Osteocyte (in vitro differentiated cells): ENCODE measurements around the gene SUN1. TPM values are rescaled to one million over a fixed set of nuclear protein-coding genes. Genes with fewer than 3 reads are reported as not detected.

ENCODE experiments used
- DNase-seq: peaks from one replicate; pipeline ENCODE4 v3.0.0; 2021; ENCODE audit warnings: mixed read lengths; ENCODE audit not compliant: unreplicated experiment; ENCODE audit errors: extremely low spot score
- H3K27ac Mint-ChIP-seq: one replicate; pipeline ENCODE4 v1.8.0; 2021; ENCODE audit warnings: mild to moderate bottlenecking, mixed read lengths; ENCODE audit not compliant: unreplicated experiment
- H3K27me3 Mint-ChIP-seq: one replicate; pipeline ENCODE4 v1.8.0; 2021; ENCODE audit warnings: mixed read lengths; ENCODE audit not compliant: unreplicated experiment
- H3K36me3 Mint-ChIP-seq: one replicate; pipeline ENCODE4 v1.8.0; 2021; ENCODE audit warnings: mixed read lengths; ENCODE audit not compliant: unreplicated experiment
- H3K4me1 Mint-ChIP-seq: one replicate; pipeline ENCODE4 v1.8.0; 2021; ENCODE audit warnings: mixed read lengths; ENCODE audit not compliant: unreplicated experiment
- H3K4me3 Mint-ChIP-seq: one replicate; pipeline ENCODE4 v1.8.0; 2021; ENCODE audit warnings: mild to moderate bottlenecking, moderate library complexity, mixed read lengths; ENCODE audit not compliant: unreplicated experiment
- H3K9me3 Mint-ChIP-seq: one replicate; pipeline ENCODE4 v1.8.0; 2021; ENCODE audit warnings: mixed read lengths; ENCODE audit not compliant: unreplicated experiment
- total RNA-seq: library from RNA; stranded (reverse); gene quantifications from 2 replicates; pipeline ENCODE4 v1.2.1, GENCODE V29; 2021
- TF ChIP-seq, protein P1 (sequence below): fragments of 200-600 bp; sonication (generic); IDR thresholded peaks from 2 replicates; pipeline ENCODE4 v1.5.0; 2021; ENCODE audit warnings: antibody characterized with exemption, mild to moderate bottlenecking, moderate library complexity

The SUN1 gene
- total RNA-seq, 1 donor from 2014 or later, result 212 TPM

DNA sequence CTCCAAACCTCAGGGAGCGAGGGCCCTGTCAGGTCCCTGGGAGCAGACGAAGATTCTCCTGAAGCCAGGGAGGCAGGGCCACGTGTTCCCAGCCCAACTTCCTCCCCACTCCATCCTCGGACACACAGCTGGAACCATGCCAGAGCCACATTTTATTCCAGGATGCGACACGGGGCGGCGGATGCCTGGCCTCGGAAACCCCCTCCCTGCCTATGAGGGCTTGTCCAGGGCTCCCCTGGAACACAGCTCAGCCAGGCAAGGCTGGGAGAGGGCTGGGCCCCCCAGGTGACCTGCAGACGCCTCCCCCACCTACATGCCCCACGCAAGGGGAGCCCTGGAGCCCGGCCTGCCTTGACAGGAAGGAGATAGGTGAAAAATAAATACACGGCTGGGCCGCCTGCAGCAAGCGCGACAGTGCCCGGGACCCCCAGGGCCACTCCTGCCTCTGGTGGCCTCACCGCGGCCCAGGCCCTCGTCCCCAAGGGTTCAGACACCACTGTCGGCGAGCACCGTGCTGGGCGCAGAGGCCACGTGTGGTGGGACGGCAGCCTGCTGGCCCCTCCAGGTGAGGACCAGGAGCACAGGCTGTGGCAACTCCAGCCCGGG is 65.6 kb downstream of the SUN1 start:
- Mint-ChIP-seq H3K27ac (no peak overlapping the region), H3K4me3 (no peak overlapping the region), H3K36me3 (peaks cover 26% of the 10 kb centered on the region), H3K9me3 (no peaks in the 10 kb centered on the region), H3K4me1 (peaks cover 6% of the 10 kb centered on the region), H3K27me3 (no peaks in the 10 kb centered on the region)
- TF ChIP-seq, protein P1, sequence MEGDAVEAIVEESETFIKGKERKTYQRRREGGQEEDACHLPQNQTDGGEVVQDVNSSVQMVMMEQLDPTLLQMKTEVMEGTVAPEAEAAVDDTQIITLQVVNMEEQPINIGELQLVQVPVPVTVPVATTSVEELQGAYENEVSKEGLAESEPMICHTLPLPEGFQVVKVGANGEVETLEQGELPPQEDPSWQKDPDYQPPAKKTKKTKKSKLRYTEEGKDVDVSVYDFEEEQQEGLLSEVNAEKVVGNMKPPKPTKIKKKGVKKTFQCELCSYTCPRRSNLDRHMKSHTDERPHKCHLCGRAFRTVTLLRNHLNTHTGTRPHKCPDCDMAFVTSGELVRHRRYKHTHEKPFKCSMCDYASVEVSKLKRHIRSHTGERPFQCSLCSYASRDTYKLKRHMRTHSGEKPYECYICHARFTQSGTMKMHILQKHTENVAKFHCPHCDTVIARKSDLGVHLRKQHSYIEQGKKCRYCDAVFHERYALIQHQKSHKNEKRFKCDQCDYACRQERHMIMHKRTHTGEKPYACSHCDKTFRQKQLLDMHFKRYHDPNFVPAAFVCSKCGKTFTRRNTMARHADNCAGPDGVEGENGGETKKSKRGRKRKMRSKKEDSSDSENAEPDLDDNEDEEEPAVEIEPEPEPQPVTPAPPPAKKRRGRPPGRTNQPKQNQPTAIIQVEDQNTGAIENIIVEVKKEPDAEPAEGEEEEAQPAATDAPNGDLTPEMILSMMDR, result no peak
- DNase-seq, result no peak

DNA sequence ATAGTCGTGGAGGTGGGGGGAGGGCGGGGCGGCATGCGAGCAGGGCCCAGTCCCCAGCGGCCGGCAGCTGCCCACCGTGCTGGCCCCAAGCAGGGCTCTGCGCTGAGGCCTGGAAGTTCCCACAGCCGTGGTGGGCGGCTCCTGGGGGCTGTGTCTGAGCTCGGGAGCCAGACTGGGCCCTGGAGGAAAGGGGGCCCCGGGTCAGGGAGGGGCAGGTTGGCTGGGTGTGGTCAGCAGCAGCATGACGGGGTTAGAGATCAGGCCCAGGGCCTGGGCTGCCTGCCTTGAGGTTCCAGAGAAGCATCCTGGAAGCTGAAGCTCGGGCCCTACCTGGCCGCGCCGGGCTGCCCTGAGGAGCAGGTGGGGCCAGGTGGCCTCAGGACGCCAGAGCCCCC is 66.2 kb downstream of the SUN1 start:
- no peak overlapping the region for H3K27ac Mint-ChIP-seq
- no peak overlapping the region for H3K4me3 Mint-ChIP-seq
- no peaks in the 10 kb centered on the region for H3K27me3 Mint-ChIP-seq
- peaks cover 23% of the 10 kb centered on the region for H3K36me3 Mint-ChIP-seq
- peaks cover 6% of the 10 kb centered on the region for H3K4me1 Mint-ChIP-seq
- no peak for DNase-seq
- no peaks in the 10 kb centered on the region for H3K9me3 Mint-ChIP-seq
- TF ChIP-seq, protein P1, result no peak

DNA sequence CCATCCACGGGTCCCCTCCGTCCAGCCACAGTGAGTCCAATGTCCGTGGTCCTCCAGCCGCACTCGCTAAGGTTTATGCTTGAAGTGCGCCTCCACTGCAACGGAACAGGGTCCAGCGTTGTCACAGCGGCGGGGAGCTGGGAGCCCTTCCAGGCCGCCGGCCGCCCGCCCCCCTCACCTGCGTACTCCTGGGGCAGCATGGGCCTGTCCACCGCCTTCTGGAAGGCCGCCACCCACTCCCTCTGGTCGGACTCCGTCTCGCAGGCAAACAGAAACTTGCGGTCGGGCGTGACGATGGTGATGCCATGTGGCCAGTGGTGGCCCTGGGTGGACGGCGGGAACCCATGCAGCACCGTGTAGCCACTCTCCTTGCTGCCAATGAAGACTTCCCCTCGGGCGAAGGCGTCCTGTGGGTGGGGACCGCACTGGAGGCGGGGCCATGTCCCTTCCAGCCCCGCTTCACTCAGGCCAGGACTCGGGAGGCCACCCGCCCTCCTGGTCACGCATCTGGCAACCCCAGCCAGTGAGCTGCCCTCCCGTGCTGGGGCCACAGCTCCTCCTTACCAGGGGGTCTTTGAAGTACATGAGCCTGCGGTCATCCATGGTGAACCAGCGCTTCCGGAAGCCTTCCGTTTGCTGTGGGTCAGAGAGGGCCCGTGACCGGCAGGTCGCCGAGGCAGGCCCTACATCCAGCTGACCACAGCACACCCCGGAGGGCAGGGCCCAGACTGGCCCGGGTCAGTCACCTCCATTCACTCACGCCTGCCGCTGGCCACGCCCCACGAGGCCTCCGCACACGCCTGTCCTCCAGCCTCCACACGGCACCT is 66.8 kb downstream of the SUN1 start:
- TF ChIP-seq, protein P1, result no peak
- Mint-ChIP-seq H3K9me3 (no peaks in the 10 kb centered on the region), H3K4me3 (no peak overlapping the region), H3K36me3 (peaks cover 19% of the 10 kb centered on the region), H3K27me3 (no peaks in the 10 kb centered on the region), H3K4me1 (peaks cover 6% of the 10 kb centered on the region), H3K27ac (no peak overlapping the region)
- no peak for DNase-seq

DNA sequence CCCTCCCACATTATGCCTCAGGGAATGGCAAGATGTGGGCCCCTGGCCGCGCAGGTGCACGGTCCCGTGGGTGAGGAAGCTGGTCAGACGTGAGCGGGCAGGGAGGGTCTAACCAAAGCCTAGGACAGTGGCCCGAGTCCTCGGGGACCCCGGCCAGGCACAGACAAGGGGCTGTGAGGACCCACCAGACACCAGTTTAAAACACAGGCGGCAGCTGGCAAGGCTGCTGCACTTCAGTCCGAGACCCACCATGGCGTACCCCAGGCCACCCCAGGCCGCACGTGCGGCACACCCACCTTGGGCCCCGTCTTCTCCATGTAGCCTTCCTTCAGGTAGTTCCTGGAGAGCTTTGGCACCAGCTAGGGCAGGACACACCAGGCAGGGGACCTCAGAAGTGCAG is 67.5 kb downstream of the SUN1 start:
- Mint-ChIP-seq H3K36me3 (peaks cover 15% of the 10 kb centered on the region), H3K9me3 (no peaks in the 10 kb centered on the region), H3K27me3 (no peaks in the 10 kb centered on the region), H3K4me3 (no peak overlapping the region), H3K27ac (no peak overlapping the region), H3K4me1 (peaks cover 6% of the 10 kb centered on the region)
- DNase-seq, result no peak
- TF ChIP-seq, protein P1, result no peak

DNA sequence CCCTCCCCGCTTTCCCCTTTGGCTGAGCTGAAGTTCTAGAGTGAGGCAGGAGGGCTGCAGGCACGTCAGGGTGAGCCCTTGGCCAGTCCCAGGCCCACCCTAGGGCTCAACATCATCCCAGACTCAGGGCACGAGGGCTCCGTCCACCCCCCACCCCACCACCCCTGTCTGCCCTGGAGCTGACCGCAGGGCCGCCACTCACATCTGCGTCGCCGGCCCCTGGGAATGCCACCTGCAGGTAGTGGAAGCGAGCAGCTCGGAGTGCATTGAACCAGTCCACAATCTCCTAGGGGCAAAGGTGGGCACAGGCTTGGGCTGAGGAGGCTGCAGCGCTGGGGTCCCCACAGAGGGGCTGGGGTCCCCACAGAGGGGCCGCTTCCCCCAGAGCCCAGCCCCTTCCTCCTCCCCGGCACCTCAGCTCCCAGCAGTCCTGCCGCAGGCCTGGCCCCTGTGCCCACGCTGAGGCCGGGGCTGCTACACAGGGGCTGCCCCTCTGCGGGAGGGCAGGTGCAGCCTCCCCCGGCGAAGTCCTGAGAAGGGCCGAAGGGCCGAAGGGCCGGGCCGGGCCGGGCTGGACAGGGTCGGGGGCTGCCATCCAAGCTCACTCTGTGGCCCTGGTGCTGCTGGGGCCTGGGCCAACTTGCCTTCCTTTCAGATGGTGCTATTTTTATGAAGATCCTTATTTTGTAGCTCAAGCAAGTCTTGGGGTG is 68.2 kb downstream of the SUN1 start:
- Mint-ChIP-seq H3K4me3 (no peak overlapping the region), H3K4me1 (peaks cover 9% of the 10 kb centered on the region), H3K36me3 (peaks cover 12% of the 10 kb centered on the region), H3K27me3 (peaks cover 5% of the 10 kb centered on the region), H3K27ac (no peak overlapping the region), H3K9me3 (no peaks in the 10 kb centered on the region)
- TF ChIP-seq, protein P1, result no peak
- no peak for DNase-seq
